H9 (cell line): ENCODE results near the gene CAB39L. TPM values are rescaled to one million over a fixed set of nuclear protein-coding genes. Genes with fewer than 3 reads are reported as not detected.

ENCODE experiments used
- DNase-seq: peaks from one replicate; pipeline ENCODE4 v3.0.0-alpha.2; 2017
- H2AFZ ChIP-seq: one replicate; pipeline ENCODE4 v1.6.1; 2013; ENCODE audit warnings: mild to moderate bottlenecking, low read length, control low read depth, moderate library complexity
- H2AK5ac ChIP-seq: 2 replicates; pipeline ENCODE4 v1.6.1; 2013; ENCODE audit warnings: low read length, control low read depth, mixed read lengths; ENCODE audit not compliant: insufficient read length
- H2BK120ac ChIP-seq: one replicate; pipeline ENCODE4 v1.6.1; 2013; ENCODE audit warnings: low read depth, mild to moderate bottlenecking, low read length, control low read depth, inconsistent platforms; ENCODE audit not compliant: poor library complexity, severe bottlenecking
- H2BK12ac ChIP-seq: 2 replicates; pipeline ENCODE4 v1.6.1; 2013; ENCODE audit warnings: low read length, control low read depth, mixed read lengths, low read depth; ENCODE audit not compliant: insufficient read length
- H2BK15ac ChIP-seq: 2 replicates; pipeline ENCODE4 v1.6.1; 2013; ENCODE audit warnings: low read depth, low read length, control low read depth
- H2BK20ac ChIP-seq: one replicate; pipeline ENCODE4 v1.6.1; 2013; ENCODE audit warnings: low read depth, mild to moderate bottlenecking, low read length, control low read depth, inconsistent platforms; ENCODE audit not compliant: poor library complexity, severe bottlenecking
- H2BK5ac ChIP-seq: 2 replicates; pipeline ENCODE4 v1.6.1; 2013; ENCODE audit warnings: low read length, control low read depth, mixed read lengths; ENCODE audit not compliant: insufficient read length
- H3K14ac ChIP-seq: 2 replicates; pipeline ENCODE4 v1.6.1; 2013; ENCODE audit warnings: low read length, control low read depth; ENCODE audit not compliant: insufficient read depth
- H3K18ac ChIP-seq: 2 replicates; pipeline ENCODE4 v1.6.1; 2013; ENCODE audit warnings: low read depth, mild to moderate bottlenecking, mixed read lengths, low read length, control low read depth; ENCODE audit not compliant: insufficient read length
- H3K23ac ChIP-seq: 2 replicates; pipeline ENCODE4 v1.6.1; 2013; ENCODE audit warnings: low read length, control low read depth, mixed read lengths, low read depth; ENCODE audit not compliant: insufficient read length
- H3K23me2 ChIP-seq: 2 replicates; pipeline ENCODE4 v1.6.1; 2013; ENCODE audit warnings: low read depth, mild to moderate bottlenecking, mixed read lengths, low read length, control low read depth; ENCODE audit not compliant: insufficient read length, poor library complexity, severe bottlenecking
- H3K27ac ChIP-seq: 2 replicates; pipeline ENCODE4 v1.5.1; 2013; ENCODE audit warnings: low read length, control low read depth, mixed read lengths, low read depth; ENCODE audit not compliant: insufficient read length
- H3K27me3 ChIP-seq: 2 replicates; pipeline ENCODE4 v1.6.1; 2013; ENCODE audit warnings: low read length, control low read depth, inconsistent platforms; ENCODE audit not compliant: insufficient read depth
- H3K4ac ChIP-seq: 2 replicates; pipeline ENCODE4 v1.6.1; 2013; ENCODE audit warnings: low read depth, mild to moderate bottlenecking, control low read depth, inconsistent platforms, low read length, moderate library complexity
- H3K4me1 ChIP-seq: 2 replicates; pipeline ENCODE4 v1.6.1; 2013; ENCODE audit warnings: low read length, control low read depth, inconsistent platforms; ENCODE audit not compliant: insufficient read depth
- H3K4me2 ChIP-seq: 2 replicates; pipeline ENCODE4 v1.6.1; 2013; ENCODE audit warnings: low read length, control low read depth, mixed read lengths; ENCODE audit not compliant: insufficient read length, insufficient read depth
- H3K56ac ChIP-seq: 2 replicates; pipeline ENCODE4 v1.6.1; 2013; ENCODE audit warnings: low read depth, mild to moderate bottlenecking, mixed read lengths, low read length, control low read depth; ENCODE audit not compliant: insufficient read length
- H3K79me1 ChIP-seq: 2 replicates; pipeline ENCODE4 v1.6.1; 2013; ENCODE audit warnings: low read depth, mild to moderate bottlenecking, moderate library complexity, low read length, control low read depth, inconsistent platforms; ENCODE audit not compliant: insufficient read depth, poor library complexity, severe bottlenecking
- H3K79me2 ChIP-seq: 2 replicates; pipeline ENCODE4 v1.6.1; 2013; ENCODE audit warnings: low read length, control low read depth, inconsistent platforms; ENCODE audit not compliant: insufficient read depth
- H3K9ac ChIP-seq: 2 replicates; pipeline ENCODE4 v1.6.1; 2013; ENCODE audit warnings: low read length, control low read depth, mixed read lengths; ENCODE audit not compliant: insufficient read length; ENCODE audit errors: extremely low read depth
- H3K9me3 ChIP-seq: one replicate; pipeline ENCODE4 v1.6.1; 2013; ENCODE audit warnings: low read depth, low read length, inconsistent platforms; ENCODE audit not compliant: control insufficient read depth
- H3T11ph ChIP-seq: one replicate; pipeline ENCODE4 v1.6.1; 2013; ENCODE audit warnings: mild to moderate bottlenecking, low read length, control low read depth, inconsistent platforms
- H4K20me1 ChIP-seq: one replicate; pipeline ENCODE4 v1.6.1; 2013; ENCODE audit not compliant: control insufficient read depth, insufficient read length, insufficient read depth
- H4K5ac ChIP-seq: 2 replicates; pipeline ENCODE4 v1.6.1; 2013; ENCODE audit warnings: low read depth, mild to moderate bottlenecking, mixed read lengths, low read length, control low read depth; ENCODE audit not compliant: insufficient read length
- H4K8ac ChIP-seq: replicated peaks from 2 replicates; pipeline ENCODE4 v1.6.1; 2013; ENCODE audit warnings: low read length, control low read depth, mixed read lengths, low read depth; ENCODE audit not compliant: insufficient read length
- H4K91ac ChIP-seq: 2 replicates; pipeline ENCODE4 v1.6.1; 2013; ENCODE audit warnings: low read depth, mild to moderate bottlenecking, moderate library complexity, mixed read lengths, low read length, control low read depth; ENCODE audit not compliant: insufficient read length
- H3K27ac Mint-ChIP-seq, 3 experiments: 2 replicates in 2 of 3; 3 replicates in 1 of 3; pipeline ENCODE4 v1.8.0; 2020 to 2021; ENCODE audit warnings: mixed read lengths in 3 of 3, mild to moderate bottlenecking in 1 of 3, moderate library complexity in 1 of 3
- H3K27me3 Mint-ChIP-seq: 2 replicates; pipeline ENCODE4 v1.8.0; 2021; ENCODE audit warnings: low read depth, mild to moderate bottlenecking, moderate library complexity, mixed read lengths
- H3K36me3 Mint-ChIP-seq, 3 experiments: 2 replicates in 2 of 3; 3 replicates in 1 of 3; pipeline ENCODE4 v1.8.0; 2020 to 2021; ENCODE audit warnings: low read depth in 3 of 3, mixed read lengths in 3 of 3; ENCODE audit not compliant: insufficient read depth in 1 of 3
- H3K4me1 Mint-ChIP-seq, 2 experiments: 2 replicates each; pipeline ENCODE4 v1.8.0; 2020; ENCODE audit warnings: mixed read lengths in 2 of 2
- H3K4me3 Mint-ChIP-seq, 2 experiments: 2 replicates in 1 of 2; 3 replicates in 1 of 2; pipeline ENCODE4 v1.8.0; 2020 to 2021; ENCODE audit warnings: mild to moderate bottlenecking in 2 of 2, mixed read lengths in 2 of 2, moderate library complexity in 1 of 2
- H3K9me3 Mint-ChIP-seq, 2 experiments: 2 replicates in 1 of 2; 3 replicates in 1 of 2; pipeline ENCODE4 v1.8.0; 2020; ENCODE audit warnings: mild to moderate bottlenecking in 2 of 2, mixed read lengths in 2 of 2, moderate library complexity in 1 of 2
- CTCF ChIP-seq: fragments of 200-600 bp; sonication (generic); conservative IDR thresholded peaks from 3 replicates; pipeline ENCODE4 v1.8.0; 2021; ENCODE audit warnings: antibody characterized with exemption, mild to moderate bottlenecking
- WGBS: extraction: QIAGEN DNeasy Blood & Tissue Kit; methylation state at CpG from one replicate; pipeline ENCODE4 v1.1.7; 2013; ENCODE audit warnings: missing lambda C conversion rate, low lambda C conversion rate, mixed read lengths; ENCODE audit not compliant: insufficient read length; ENCODE audit errors: extremely low coverage; 5-methylcytosine and 5-hydroxymethylcytosine counted together
- total RNA-seq: library from RNA; stranded (reverse); gene quantifications from 2 replicates; pipeline ENCODE4 v1.2.1, GENCODE V29; 2021

The CAB39L gene
- total RNA-seq, 1 experiment from 2014 or later = 6.0 TPM

GRCh38 chr13:49456156-49456555 lies 12.3 kb upstream of the CAB39L start:
- Histone ChIP-seq H3K79me2 (no peaks in the 10 kb centered on the region), H3K4me2 (no peak overlapping the region), H3K56ac (no peak overlapping the region), H3K14ac (no peak overlapping the region), H2BK5ac (no peak overlapping the region), H3K4ac (no peak overlapping the region), H3K23ac (no peak overlapping the region), H3K79me1 (no peaks in the 10 kb centered on the region), H2BK15ac (no peak overlapping the region), H4K20me1 (no peaks in the 10 kb centered on the region), H3K9ac (no peak overlapping the region), H3K4me1 (no peaks in the 10 kb centered on the region), H2AFZ (no peak overlapping the region), H4K91ac (no peak overlapping the region), H3K27me3 (no peaks in the 10 kb centered on the region), H3T11ph (no peak overlapping the region), H3K27ac (no peak overlapping the region), H2BK20ac (no peak overlapping the region), H3K18ac (no peak overlapping the region), H2AK5ac (no peak overlapping the region), H4K8ac (no peak overlapping the region), H2BK12ac (no peak overlapping the region), H2BK120ac (no peak overlapping the region), H3K23me2 (no peaks in the 10 kb centered on the region), H4K5ac (no peak overlapping the region), H3K9me3 (no peaks in the 10 kb centered on the region)
- Mint-ChIP-seq H3K4me3 (no peak overlapping the region), H3K4me1 (no peaks in the 10 kb centered on the region), H3K9me3 (peaks cover under 1 to 1% of the 10 kb centered on the region in 2 experiments; a peak in 1 of 5 replicates), H3K27ac (no peak overlapping the region), H3K27me3 (no peaks in the 10 kb centered on the region), H3K36me3 (peaks cover 2 to 7% (median 7%) of the 10 kb centered on the region in 3 experiments; a peak in 6 of 7 replicates)
- DNase-seq = no peak
- no CpG with 5 or more reads among the region's 1 CpG for WGBS
- TF ChIP-seq CTCF = no peak
